HG03558 (cell line): ENCODE measurements around the gene LSM12.
"Not testable (repeated sequence)": the region's sequence is repeated elsewhere in the genome, so short reads cannot be mapped to it uniquely, and the experiment has no call there.

Experiments used
- ATAC-seq: cut with Tn5 transposase; IDR thresholded peaks from one replicate; pipeline ENCODE4 v1.9.1; 2021; ENCODE audit warnings: moderate number of reproducible peaks; ENCODE audit not compliant: unreplicated experiment; ENCODE audit errors: extremely low read depth

The LSM12 gene

DNA sequence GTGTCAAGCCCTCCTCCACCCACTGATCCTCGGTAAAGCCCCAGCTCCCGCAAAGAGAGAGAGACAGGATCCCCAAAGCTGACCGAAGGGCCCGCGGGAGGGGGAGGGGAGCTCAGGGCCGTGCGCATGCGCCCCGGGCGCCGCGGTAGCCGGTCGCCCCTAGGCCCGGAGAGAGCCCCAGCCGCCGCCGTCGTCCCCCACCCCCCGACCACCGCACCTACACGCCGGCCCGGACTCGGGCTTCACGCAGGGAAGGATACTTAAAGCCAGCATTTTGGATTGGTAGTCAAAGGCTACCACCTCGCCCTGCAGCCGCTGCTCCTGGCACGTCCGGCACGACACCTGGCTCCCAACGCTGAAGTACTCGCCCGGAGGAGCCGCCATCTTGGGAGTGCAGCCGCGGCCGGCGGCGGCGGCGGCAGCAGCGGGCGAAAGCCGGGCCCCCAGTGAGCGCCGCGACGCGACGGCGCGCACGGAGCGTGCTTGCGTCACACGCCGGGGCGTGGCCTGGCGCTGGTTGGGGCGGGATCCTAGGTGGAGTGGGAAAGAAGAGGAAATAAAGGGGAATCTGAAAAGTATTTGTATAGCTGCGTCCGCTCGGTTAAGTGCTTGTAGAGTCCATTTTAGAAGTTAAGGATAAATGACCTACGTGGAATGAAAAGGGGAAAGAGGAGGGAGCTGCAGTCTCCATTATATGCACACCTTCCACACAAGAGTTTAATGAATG, at the start of gene LSM12:
Gene LSM12, minus strand, starts transcription at position 468 of the 727 bp plus-strand sequence. Its CDS starts 84 bp downstream, at position 384.
- no peak for ATAC-seq

GRCh38 chr17:44115585-44116415, 49.3 kb upstream of the LSM12 start:
- ATAC-seq, result no peak

DNA sequence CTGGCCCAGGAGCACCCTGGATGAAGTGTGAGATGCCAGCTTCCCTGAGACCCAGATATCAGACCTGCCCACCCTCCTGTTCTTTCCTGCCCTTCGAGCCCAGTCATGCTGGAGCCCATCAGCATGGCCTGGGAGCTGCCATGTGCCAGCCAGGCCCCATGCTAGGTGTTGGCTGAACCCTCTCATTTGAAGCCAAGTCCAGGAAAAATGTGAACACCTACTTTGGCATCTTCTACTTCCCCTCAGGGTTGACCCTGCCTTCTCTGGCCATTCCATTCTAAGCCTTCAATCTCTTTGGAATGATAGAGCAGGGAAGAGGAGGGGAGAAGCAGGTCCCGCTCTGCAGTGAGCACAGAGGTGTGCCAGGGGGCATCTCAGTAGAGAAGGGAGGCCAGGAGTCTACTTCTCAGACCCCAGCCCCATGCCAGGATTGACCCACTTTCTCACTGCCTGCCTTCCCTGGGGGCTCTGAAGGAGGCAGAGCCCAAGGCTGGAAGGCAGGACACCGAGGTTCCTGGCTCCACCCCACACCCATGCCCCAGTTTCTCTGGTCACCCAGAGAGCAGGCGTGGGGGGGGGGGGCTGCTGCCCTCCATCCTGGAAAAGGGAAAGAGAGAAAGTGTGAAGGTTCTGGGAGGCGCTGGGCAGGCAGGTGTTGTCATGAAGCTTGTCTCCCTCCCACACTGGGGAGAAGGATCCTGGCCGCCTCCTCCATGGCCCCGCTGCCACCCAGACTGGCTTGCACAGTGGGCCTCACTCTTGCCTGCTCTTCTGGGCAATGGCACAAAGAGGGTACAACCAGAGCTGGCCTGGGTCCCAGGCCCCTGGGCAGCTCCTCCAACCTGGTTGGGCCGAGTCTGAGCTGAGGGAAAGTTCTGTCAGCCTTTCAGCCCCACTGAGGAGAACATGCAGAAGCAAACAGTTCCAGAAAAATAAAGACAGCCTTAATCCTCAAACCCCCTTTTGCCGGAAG, 47.7 kb upstream of the LSM12 start:
- no peak for ATAC-seq

DNA sequence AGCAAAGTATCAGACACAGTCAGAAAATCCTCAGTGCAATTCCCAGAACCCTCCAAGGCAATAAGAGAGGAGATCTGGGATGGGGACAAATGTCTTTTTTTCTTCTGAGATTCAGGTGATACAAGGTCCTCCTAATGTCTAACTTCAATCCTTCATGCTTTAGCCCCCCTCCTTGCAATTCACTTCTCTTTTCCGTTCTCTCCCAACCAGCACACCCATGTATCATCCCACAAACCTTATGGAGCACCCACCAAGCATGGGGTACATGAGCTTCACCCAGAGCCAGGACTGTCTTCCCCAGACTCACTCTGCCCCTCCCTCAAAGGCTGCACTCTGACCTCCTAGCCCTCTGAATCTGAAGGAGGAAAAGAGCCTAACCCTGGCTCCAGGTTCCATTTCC, 46.9 kb upstream of the LSM12 start:
- ATAC-seq, result no peak

- ATAC-seq, result no peak
Measured at GRCh38 chr17:44112284-44113280, 46.1 kb upstream of the LSM12 start.

GRCh38 chr17:44111777-44112176, 45.3 kb upstream of the LSM12 start:
- ATAC-seq, result no peak

DNA sequence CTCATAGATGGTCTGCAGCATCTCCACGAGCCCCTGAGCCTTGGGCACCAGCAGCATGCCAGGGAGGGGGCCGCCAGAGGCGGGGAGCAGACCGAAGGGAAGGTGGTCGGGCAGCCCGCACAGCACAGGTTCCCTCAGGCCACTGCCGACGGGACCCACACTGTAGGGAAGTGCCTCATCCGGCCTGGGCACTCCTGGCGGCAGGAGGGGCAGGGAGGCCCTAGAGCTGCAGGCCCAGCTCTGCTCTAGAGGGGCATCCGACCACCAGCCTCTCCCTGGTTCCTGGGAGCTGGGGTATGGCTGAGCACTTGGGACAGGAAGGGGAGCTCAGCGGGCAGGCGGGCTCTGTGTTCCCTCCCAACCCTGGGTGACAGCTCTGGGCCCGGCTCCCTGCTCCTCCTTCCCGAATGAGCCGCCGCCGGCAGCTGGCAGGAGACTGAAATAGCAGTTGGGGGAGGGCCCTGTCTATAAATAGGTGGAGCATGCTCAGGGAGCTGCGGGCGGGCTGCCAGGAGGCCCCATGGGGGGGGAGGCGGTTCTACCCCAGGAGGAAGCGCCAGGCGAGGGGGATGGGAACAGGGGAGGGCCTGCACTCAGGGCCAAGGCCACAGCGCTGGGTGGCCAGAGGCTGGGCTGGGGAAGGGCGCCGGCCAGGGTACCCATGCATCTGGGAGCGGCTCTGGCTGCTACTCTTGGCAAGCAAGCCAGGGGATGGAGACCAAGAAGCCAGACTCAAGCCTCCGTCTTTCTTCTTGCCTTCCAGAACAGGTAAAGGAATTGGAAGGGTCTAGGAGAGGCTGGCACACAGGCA, 44.6 kb upstream of the LSM12 start:
- ATAC-seq, result no peak

- ATAC-seq, result no peak
Measured at GRCh38 chr17:44110011-44110686, 43.7 kb upstream of the LSM12 start.

DNA sequence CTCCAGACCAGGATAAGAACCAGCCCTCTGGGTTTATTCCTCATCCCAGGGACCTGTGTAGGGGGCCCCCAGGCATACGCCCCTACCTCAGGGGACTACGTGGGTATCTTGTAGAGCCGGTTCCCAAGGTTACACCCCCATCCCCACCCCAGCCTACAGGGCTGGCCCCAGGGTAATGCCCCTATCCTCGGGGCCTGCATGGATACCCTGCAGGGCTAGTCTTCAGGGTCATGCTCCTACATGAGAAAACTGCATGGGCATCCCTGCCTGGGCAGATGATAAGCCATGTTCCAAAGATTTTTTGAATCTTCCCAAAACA, 42.8 kb upstream of the LSM12 start:
- ATAC-seq, result no peak

- ATAC-seq, result no peak
Measured at GRCh38 chr17:44108440-44109311, 42.2 kb upstream of the LSM12 start.

GRCh38 chr17:44106801-44107200, 40.3 kb upstream of the LSM12 start:
- no peak for ATAC-seq

DNA sequence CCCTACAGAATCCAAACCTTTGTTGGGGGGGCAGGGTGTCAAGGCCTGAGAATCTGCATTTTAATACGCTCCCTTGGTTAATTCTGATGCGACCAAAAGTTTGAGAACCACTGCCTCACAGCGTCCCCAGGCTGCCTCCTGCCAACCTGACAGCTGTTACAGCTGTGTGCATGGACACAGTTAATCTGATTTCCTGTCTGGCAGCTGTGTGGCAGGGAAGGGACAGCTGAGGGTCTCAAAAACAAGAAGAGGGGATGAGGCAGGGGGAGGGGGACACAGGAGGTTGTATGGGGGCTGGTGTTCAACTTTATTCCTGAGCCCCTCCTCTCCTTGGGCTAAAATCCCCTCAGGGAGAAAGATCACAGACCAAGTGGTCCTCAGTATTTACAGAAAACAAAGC, 39.5 kb upstream of the LSM12 start:
- ATAC-seq, result no peak

- ATAC-seq, result no peak
Measured at GRCh38 chr17:44105483-44105882, 39.0 kb upstream of the LSM12 start.

DNA sequence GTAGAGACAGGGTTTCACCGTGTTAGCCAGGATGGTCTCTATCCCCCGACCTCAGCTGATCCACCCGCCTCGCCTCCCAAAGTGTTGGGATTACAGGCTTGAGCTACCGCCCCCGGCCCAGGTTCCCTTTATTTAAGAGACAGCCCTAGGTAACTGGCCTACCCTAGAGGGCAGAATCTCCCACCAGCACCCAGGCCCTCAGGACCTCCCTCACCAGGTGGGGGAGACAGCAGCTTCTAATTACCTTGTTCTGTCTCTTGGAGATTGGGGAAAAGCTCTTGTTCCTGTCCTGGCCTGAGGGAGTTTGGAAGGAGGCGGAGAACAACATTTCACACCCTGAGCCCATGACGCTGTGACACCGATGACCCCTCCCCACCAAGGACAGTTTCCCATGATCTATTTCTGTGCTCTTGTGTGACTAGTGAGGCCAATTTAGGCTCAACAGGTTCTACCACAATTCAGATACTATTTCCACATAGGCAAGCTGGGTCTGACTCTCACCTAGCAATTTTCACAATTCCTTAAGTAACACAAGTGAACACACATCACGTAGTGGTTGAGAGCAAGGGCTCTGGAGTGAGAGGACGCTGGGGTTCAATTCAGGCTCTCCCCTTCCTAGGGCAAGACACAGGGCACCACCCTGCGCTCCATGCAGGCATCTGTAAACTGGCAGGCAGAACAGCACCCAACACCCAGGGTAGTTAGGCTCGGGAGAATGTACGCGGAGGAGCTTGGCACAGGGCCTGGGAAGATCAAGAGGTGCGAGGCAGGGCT, 36.6 kb upstream of the LSM12 start:
- no peak for ATAC-seq

GRCh38 chr17:44101858-44102257, 35.4 kb upstream of the LSM12 start:
- not testable (repeated sequence) for ATAC-seq
